Progenitor cell of endocrine pancreas (in vitro differentiated cells): ENCODE measurements around the gene HERC4. TPM values are rescaled to one million over a fixed set of nuclear protein-coding genes. Genes with fewer than 3 reads are reported as not detected.

Source experiments
- DNase-seq: peaks from one replicate; pipeline ENCODE4 v3.0.0; 2021; ENCODE audit warnings: low spot score; ENCODE audit not compliant: unreplicated experiment
- H3K27ac Mint-ChIP-seq: 2 replicates; pipeline ENCODE4 v1.8.0; 2021; ENCODE audit warnings: mild to moderate bottlenecking, moderate library complexity, mixed read lengths
- H3K27me3 Mint-ChIP-seq: 2 replicates; pipeline ENCODE4 v1.8.0; 2021; ENCODE audit warnings: mixed read lengths
- H3K36me3 Mint-ChIP-seq: 2 replicates; pipeline ENCODE4 v1.8.0; 2022; ENCODE audit warnings: mixed read lengths; ENCODE audit not compliant: insufficient read depth
- H3K4me1 Mint-ChIP-seq: 2 replicates; pipeline ENCODE4 v1.8.0; 2021; ENCODE audit warnings: low read depth, mixed read lengths
- H3K4me3 Mint-ChIP-seq: 2 replicates; pipeline ENCODE4 v1.8.0; 2021; ENCODE audit warnings: low read depth, mild to moderate bottlenecking, moderate library complexity, mixed read lengths
- H3K9me3 Mint-ChIP-seq: 2 replicates; pipeline ENCODE4 v1.8.0; 2021; ENCODE audit warnings: low read depth, mixed read lengths
- CTCF ChIP-seq: fragments of 200-600 bp; sonication (generic); IDR thresholded peaks from one replicate; pipeline ENCODE4 v1.5.0; 2021; ENCODE audit warnings: antibody characterized with exemption, mild to moderate bottlenecking; ENCODE audit not compliant: unreplicated experiment
- total RNA-seq: library from RNA; stranded (reverse); gene quantifications from 2 replicates; pipeline ENCODE4 v1.2.1, GENCODE V29; 2021

HERC4 gene
- total RNA-seq, 1 donor from 2014 or later = 62.1 TPM

- H3K36me3 Mint-ChIP-seq = no peaks in the 10 kb centered on the region
- H3K4me3 Mint-ChIP-seq = no peak overlapping the region
- H3K27me3 Mint-ChIP-seq = no peaks in the 10 kb centered on the region
- H3K27ac Mint-ChIP-seq = no peak overlapping the region
- H3K9me3 Mint-ChIP-seq = no peaks in the 10 kb centered on the region
- no peak for DNase-seq
- H3K4me1 Mint-ChIP-seq = peaks cover 40% of the 10 kb centered on the region
- TF ChIP-seq CTCF = no peak
Observed at GRCh38 chr10:68108653-68109052, 33.6 kb upstream of the HERC4 start.

GRCh38 chr10:68108051-68108450 is 33.0 kb upstream of the HERC4 start:
- no peaks in the 10 kb centered on the region for H3K36me3 Mint-ChIP-seq
- H3K27ac Mint-ChIP-seq = no peak overlapping the region
- no peaks in the 10 kb centered on the region for H3K9me3 Mint-ChIP-seq
- H3K27me3 Mint-ChIP-seq = no peaks in the 10 kb centered on the region
- no peak for DNase-seq
- H3K4me3 Mint-ChIP-seq = no peak overlapping the region
- no peak for TF ChIP-seq CTCF
- H3K4me1 Mint-ChIP-seq = peaks cover 38% of the 10 kb centered on the region

- TF ChIP-seq CTCF = no peak
- Mint-ChIP-seq H3K4me3 (no peak overlapping the region), H3K4me1 (peaks cover 34% of the 10 kb centered on the region), H3K27ac (no peak overlapping the region), H3K36me3 (no peaks in the 10 kb centered on the region), H3K9me3 (no peaks in the 10 kb centered on the region), H3K27me3 (no peaks in the 10 kb centered on the region)
- no peak for DNase-seq
Observed at GRCh38 chr10:68107651-68108050, 32.6 kb upstream of the HERC4 start.

GRCh38 chr10:68106656-68107055 is 31.6 kb upstream of the HERC4 start:
- TF ChIP-seq CTCF = no peak
- H3K4me3 Mint-ChIP-seq = no peak overlapping the region
- peaks cover 25% of the 10 kb centered on the region for H3K4me1 Mint-ChIP-seq
- H3K27me3 Mint-ChIP-seq = no peaks in the 10 kb centered on the region
- DNase-seq = no peak
- no peak overlapping the region for H3K27ac Mint-ChIP-seq
- H3K9me3 Mint-ChIP-seq = no peaks in the 10 kb centered on the region
- no peaks in the 10 kb centered on the region for H3K36me3 Mint-ChIP-seq

GRCh38 chr10:68105820-68106219 is 30.7 kb upstream of the HERC4 start:
- Mint-ChIP-seq H3K27me3 (no peaks in the 10 kb centered on the region), H3K27ac (no peak overlapping the region), H3K4me3 (no peak overlapping the region), H3K9me3 (no peaks in the 10 kb centered on the region), H3K36me3 (no peaks in the 10 kb centered on the region), H3K4me1 (peaks cover 21% of the 10 kb centered on the region)
- DNase-seq = no peak
- no peak for TF ChIP-seq CTCF

- H3K36me3 Mint-ChIP-seq = no peaks in the 10 kb centered on the region
- no peak overlapping the region for H3K27ac Mint-ChIP-seq
- no peaks in the 10 kb centered on the region for H3K27me3 Mint-ChIP-seq
- no peaks in the 10 kb centered on the region for H3K9me3 Mint-ChIP-seq
- no peak for DNase-seq
- no peak overlapping the region for H3K4me3 Mint-ChIP-seq
- peaks cover 17% of the 10 kb centered on the region for H3K4me1 Mint-ChIP-seq
- no peak for TF ChIP-seq CTCF
Observed at GRCh38 chr10:68103901-68104300, 28.8 kb upstream of the HERC4 start.
